ENCODE data around the gene SERPINB6. TPM values are rescaled to one million over a fixed set of nuclear protein-coding genes. Genes with fewer than 3 reads are reported as not detected.
"Not testable (repeated sequence)": the region's sequence is repeated elsewhere in the genome, so short reads cannot be mapped to it uniquely, and the experiment has no call there.

The SERPINB6 gene
- total RNA-seq, 1 donor = 58.4 TPM

DNA sequence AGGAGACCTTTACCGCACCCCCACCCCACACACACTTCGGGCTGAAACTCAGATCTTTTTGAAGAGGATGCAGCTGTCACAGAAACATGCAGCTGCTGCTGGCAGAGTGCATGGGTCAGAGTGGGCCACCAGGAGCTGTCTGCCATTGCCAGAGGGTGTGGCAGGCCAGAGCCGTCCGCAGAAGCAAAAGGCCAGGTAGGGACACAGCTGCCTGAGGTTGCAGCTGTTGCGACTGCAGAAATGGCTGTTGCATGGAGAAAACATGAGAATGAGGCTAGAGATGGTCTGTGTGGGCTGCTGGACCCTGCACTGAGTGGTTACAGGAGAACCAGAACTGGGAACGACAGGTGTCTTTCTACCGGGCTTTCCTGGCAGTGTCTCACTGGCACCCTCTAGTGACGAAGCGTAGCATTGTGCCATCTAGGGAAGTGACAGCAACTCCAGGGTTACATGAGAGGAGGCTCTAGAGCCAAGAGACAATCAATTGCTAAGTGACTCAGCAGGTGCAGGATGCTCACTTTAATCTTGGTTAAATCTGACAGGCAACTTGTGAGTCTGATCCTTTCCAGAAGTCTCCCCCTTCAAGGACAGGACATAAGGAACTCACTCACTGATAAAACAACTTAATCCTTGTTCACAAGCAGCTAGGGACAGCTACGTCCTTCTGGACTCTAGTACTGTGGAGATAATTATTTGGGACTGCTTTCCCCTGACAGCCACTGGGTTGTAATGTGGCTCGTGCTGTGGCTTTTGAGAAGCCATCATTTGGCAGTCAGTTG, 39.2 kb downstream of the SERPINB6 start:
- peaks cover 7% of the 10 kb centered on the region for H3K4me1 ChIP-seq (ENCODE audit: insufficient read depth, low read length)
- H3K9me3 ChIP-seq (ENCODE audit: low read depth, low read length) = no peaks in the 10 kb centered on the region
- no peak overlapping the region for H3K4me3 ChIP-seq (ENCODE audit: low read length)

GRCh38 chr6:2931055-2931454, 40.3 kb downstream of the SERPINB6 start:
- no peaks in the 10 kb centered on the region for H3K27me3 ChIP-seq (ENCODE audit: insufficient read depth, low read length)
- H3K4me1 ChIP-seq (ENCODE audit: insufficient read depth, low read length) = peaks cover 7% of the 10 kb centered on the region
- H3K9me3 ChIP-seq (ENCODE audit: low read depth, low read length) = no peaks in the 10 kb centered on the region
- no peak overlapping the region for H3K4me3 ChIP-seq (ENCODE audit: low read length)

More for the DNA sequence above, 39.2 kb downstream of the SERPINB6 start:
- H3K27me3 ChIP-seq (ENCODE audit: insufficient read depth, low read length) = no peaks in the 10 kb centered on the region

DNA sequence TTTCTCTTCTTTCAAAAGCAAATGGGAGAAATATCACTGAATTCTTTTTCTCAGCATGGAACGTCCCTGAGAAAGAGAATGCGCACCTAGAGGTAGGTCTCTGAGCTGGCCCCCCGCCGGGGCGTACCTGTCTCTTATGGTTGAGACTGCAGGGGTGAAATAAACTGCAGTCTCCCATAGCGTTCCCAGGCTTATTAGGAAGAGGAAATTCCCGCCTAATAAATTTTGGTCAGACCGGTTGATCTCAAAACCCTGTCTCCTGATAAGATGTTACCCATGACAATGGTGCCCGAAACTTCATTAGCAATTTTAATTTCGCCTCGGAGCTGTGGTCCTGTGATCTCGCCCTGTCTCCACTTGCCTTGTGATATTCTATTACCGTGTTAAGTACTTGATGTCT, 43.4 kb downstream of the SERPINB6 start:
- not testable (repeated sequence) for H3K9me3 ChIP-seq (ENCODE audit: low read depth, low read length); H3K4me1 ChIP-seq (ENCODE audit: insufficient read depth, low read length); H3K4me3 ChIP-seq (ENCODE audit: low read length); H3K27me3 ChIP-seq (ENCODE audit: insufficient read depth, low read length)

DNA sequence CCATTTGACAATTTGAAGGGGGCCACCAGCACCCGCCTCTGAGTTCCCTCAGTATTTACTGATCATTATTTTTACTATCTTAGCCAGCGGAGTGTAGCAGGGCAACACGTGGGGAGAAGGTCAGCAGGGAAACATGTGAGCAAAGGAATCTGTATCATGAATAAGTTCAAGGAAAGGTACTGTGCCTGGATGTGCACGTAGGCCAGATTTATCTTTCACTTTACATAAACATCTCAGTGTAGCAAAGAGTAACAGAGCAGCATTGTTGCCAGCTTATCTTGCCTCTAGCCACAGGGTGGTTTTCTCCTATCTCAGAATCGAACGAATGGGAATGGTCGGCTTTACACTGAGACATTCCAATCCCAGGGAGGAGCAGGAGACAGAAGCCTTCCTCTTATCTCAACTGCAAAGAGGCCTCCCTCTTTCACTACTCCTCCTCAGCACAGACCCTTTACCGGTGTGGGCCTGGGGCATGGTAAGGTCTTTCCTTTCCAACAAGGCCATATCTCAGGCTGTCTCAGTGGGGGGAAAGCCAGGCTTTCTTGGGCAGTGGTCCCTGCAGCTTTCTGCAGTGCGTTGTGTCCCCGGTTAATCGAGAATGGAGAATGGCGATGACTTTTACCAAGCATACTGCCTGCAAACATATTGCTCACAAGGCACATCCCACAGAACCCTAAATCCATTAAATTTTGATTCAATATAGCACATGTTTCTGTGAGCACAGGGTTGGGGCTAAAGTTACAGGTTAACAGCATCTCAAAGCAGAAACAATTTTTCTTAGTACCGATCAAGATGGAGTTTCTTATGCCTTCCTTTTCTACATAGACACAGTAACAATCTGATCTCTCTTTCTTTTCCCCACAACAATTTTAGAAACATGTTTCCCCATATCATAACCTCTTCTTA, 45.3 kb downstream of the SERPINB6 start:
- H3K4me1 ChIP-seq (ENCODE audit: insufficient read depth, low read length); H3K4me3 ChIP-seq (ENCODE audit: low read length); H3K27me3 ChIP-seq (ENCODE audit: insufficient read depth, low read length); H3K9me3 ChIP-seq (ENCODE audit: low read depth, low read length): not testable (repeated sequence)

DNA sequence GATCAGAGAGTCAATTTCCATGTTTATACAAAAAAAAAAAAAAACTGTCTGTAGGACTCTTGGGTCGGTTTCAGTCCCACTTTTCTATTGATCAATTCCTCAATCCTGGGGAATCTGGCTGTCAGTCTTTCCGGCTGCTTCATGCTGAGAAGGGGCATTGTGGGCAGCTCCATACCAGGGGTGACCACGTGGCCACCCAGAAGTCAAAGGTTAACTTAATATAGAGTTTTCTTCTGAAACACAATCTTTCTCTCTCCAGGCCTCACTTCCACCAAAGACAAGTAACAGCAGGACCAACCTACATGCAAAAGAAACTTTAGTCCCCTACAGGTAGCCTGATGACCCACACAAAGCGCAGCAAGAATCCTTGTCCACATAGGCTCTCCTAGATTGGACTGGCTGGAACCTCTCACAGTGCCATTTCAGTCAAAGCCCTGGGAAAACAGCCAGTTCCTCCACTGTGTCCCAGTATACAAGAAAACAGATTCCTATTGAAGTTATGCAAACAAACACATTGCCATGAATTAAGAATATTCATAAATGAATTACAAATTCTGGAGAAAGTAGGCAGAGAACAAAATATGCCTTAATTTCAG, 49.7 kb downstream of the SERPINB6 start:
- Histone ChIP-seq H3K27me3 (ENCODE audit: insufficient read depth, low read length) (no peaks in the 10 kb centered on the region), H3K4me3 (ENCODE audit: low read length) (no peak overlapping the region), H3K4me1 (ENCODE audit: insufficient read depth, low read length) (peaks cover 12% of the 10 kb centered on the region), H3K9me3 (ENCODE audit: low read depth, low read length) (no peaks in the 10 kb centered on the region)

DNA sequence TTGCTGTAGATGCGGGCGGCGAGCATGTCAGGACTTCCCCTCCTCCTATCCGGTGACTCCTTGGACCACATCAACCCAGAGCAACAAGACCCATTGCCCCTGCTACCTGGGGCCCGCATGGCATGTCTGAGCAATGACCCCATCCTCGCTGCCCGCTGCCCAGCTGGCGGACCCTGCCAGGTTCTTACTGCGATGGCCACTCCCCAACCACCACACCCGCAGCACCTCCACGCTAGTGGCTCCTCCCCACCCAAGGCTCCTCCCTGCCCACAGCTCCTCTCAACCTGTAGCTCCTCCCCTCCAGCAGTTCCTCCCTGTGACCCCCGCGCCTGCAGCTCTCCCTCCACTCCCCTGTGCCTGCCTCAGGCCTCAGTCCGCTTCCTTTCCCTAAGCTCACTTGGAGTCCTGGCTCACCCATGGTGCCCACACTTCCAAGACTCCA, 50.7 kb downstream of the SERPINB6 start:
- Histone ChIP-seq H3K9me3 (ENCODE audit: low read depth, low read length) (no peaks in the 10 kb centered on the region), H3K4me3 (ENCODE audit: low read length) (no peak overlapping the region), H3K4me1 (ENCODE audit: insufficient read depth, low read length) (peaks cover 12% of the 10 kb centered on the region), H3K27me3 (ENCODE audit: insufficient read depth, low read length) (no peaks in the 10 kb centered on the region)

DNA sequence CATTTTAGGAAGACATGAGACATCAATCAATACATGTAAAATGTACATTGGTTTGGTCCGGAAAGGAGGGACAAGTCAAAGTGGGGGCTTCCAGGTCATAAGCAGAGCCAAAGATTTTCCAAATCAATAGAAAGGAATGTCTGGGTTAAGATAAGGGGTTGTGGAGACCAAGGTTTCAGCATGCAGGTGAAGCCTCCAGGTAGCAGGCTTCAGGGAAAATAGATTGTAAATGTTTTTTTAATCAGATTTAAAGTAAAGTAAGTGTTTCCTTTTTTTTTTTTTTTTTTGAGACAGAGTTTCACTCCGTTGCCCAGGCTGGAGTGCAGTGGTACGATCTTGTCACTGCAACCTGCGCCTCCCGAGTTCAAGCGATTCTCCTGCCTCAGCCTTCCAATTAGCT, 51.5 kb downstream of the SERPINB6 start:
- no peaks in the 10 kb centered on the region for H3K27me3 ChIP-seq (ENCODE audit: insufficient read depth, low read length)
- H3K4me1 ChIP-seq (ENCODE audit: insufficient read depth, low read length) = peaks cover 12% of the 10 kb centered on the region
- no peak overlapping the region for H3K4me3 ChIP-seq (ENCODE audit: low read length)
- no peaks in the 10 kb centered on the region for H3K9me3 ChIP-seq (ENCODE audit: low read depth, low read length)

- peaks cover 12% of the 10 kb centered on the region for H3K4me1 ChIP-seq (ENCODE audit: insufficient read depth, low read length)
Measured at GRCh38 chr6:2919401-2919800, 52.0 kb downstream of the SERPINB6 start.

GRCh38 chr6:2918936-2919335, 52.4 kb downstream of the SERPINB6 start:
- Histone ChIP-seq H3K27me3 (ENCODE audit: insufficient read depth, low read length) (no peaks in the 10 kb centered on the region), H3K4me1 (ENCODE audit: insufficient read depth, low read length) (peaks cover 12% of the 10 kb centered on the region), H3K9me3 (ENCODE audit: low read depth, low read length) (no peaks in the 10 kb centered on the region), H3K4me3 (ENCODE audit: low read length) (no peak overlapping the region)

More at GRCh38 chr6:2919401-2919800, 52.0 kb downstream of the SERPINB6 start:
- Histone ChIP-seq H3K27me3 (ENCODE audit: insufficient read depth, low read length) (no peaks in the 10 kb centered on the region), H3K9me3 (ENCODE audit: low read depth, low read length) (no peaks in the 10 kb centered on the region), H3K4me3 (ENCODE audit: low read length) (no peak overlapping the region)

DNA sequence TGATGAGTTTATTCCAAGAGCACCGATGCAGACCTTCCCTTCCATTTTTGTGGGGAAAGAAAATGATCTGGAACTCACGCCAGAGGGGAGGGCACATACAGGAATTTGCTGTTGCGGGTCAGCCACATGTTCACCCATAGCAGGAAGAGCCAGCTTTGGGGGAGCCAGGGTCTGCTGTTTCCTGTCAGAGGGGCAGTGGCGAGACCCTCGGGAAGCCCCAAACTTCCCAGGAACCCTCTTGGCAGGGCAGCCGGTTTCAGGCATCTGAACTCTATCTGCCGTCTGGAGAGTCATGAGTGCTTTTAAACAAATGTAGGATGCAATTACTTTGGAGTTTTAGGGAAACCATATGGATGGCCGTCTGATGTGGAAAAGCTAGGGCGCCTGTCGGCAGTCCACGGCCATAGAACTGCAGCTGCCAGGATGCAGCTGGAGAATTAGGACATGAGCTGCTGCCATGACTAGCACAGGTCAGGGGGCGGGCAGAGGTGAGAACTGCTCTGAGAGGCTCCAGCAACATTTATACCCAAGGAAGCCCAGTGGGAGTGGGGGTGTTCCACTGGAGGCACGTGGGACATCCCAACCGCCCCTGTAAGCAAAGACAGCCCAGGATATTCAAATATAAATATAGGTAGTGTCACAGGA, 53.4 kb downstream of the SERPINB6 start:
- no peak overlapping the region for H3K4me3 ChIP-seq (ENCODE audit: low read length)
- no peaks in the 10 kb centered on the region for H3K27me3 ChIP-seq (ENCODE audit: insufficient read depth, low read length)
- peaks cover 12% of the 10 kb centered on the region for H3K4me1 ChIP-seq (ENCODE audit: insufficient read depth, low read length)
- H3K9me3 ChIP-seq (ENCODE audit: low read depth, low read length) = no peaks in the 10 kb centered on the region

- Histone ChIP-seq H3K4me3 (ENCODE audit: low read length) (no peak overlapping the region), H3K27me3 (ENCODE audit: insufficient read depth, low read length) (no peaks in the 10 kb centered on the region), H3K4me1 (ENCODE audit: insufficient read depth, low read length) (peaks cover 12% of the 10 kb centered on the region), H3K9me3 (ENCODE audit: low read depth, low read length) (no peaks in the 10 kb centered on the region)
Measured at GRCh38 chr6:2917065-2917464, 54.3 kb downstream of the SERPINB6 start.

DNA sequence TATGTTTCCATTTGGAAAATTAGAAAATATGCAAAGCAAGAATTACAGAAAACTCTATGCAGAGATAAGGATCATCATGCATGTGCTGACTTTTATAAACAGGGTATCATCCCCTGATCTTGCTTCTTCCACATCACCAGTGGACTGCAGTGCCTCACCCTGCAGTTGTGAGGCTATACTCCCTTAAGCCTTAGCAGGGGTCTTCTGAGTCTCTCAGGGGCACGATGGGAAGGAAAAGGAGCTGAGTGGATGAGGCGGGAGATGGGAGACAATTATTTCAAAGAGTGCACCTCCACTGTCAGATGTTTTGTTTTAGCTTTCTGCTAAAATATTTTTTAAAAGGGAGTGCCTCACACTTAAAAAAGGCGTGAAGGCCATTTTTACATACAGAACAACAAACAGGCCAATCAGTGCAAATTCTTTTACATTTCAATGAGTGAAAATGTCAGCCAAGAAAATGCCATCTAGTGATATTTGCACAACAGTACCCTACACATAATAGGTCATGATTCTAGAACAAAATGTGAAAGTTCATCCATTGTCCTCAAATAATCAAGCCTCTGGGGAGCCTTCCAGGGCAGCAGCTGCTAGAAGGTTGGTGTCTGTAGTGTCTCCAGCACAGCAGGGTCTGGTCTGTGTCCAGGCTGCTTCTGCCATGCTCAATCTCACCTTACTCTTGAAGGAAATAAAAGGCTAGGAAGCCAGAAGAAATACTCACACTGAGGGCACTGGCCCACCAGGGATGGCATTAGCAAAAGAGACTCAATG, 55.0 kb downstream of the SERPINB6 start:
- H3K9me3 ChIP-seq (ENCODE audit: low read depth, low read length) = no peaks in the 10 kb centered on the region
- H3K4me1 ChIP-seq (ENCODE audit: insufficient read depth, low read length) = peaks cover 15% of the 10 kb centered on the region
- no peaks in the 10 kb centered on the region for H3K27me3 ChIP-seq (ENCODE audit: insufficient read depth, low read length)
- no peak overlapping the region for H3K4me3 ChIP-seq (ENCODE audit: low read length)

DNA sequence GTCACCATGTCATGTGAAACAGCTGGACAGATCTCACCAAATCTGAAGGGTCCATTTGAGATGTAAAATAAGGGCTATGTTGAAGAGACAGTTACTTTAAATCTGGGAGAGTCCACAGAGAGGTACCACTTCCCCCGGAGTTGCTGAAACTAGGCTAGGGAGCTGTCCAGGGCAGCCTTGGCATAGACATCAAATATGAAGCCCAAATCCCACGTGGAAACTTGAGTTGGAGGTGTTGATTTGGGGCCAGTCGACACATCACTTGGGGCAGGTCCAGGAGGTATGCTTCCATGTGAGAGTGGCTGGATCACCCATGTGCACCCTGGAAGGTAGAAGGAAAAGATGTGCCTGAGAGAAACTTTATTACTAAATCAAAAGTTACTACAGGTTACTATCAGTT, 56.2 kb downstream of the SERPINB6 start:
- Histone ChIP-seq H3K4me1 (ENCODE audit: insufficient read depth, low read length) (peaks cover 27% of the 10 kb centered on the region), H3K9me3 (ENCODE audit: low read depth, low read length) (no peaks in the 10 kb centered on the region), H3K27me3 (ENCODE audit: insufficient read depth, low read length) (no peaks in the 10 kb centered on the region), H3K4me3 (ENCODE audit: low read length) (no peak overlapping the region)

DNA sequence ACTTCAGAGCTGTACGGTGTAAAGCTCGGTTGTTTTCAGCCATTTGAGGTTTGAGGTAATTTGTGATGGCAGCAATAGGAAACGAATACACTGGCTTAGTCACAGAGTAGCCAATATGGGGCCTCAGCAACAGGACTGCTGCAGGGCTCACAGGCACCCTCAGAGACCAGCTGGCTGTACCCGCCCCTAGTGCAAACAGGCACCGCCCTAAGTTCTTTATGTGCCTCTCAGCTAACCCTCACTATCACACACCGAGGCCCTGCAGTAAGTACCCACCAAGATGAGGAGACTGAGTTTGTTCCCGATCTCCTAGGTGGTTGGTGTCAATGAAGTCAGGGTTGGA, 57.1 kb downstream of the SERPINB6 start:
- no peaks in the 10 kb centered on the region for H3K27me3 ChIP-seq (ENCODE audit: insufficient read depth, low read length)
- peaks cover 32% of the 10 kb centered on the region for H3K4me1 ChIP-seq (ENCODE audit: insufficient read depth, low read length)
- no peaks in the 10 kb centered on the region for H3K9me3 ChIP-seq (ENCODE audit: low read depth, low read length)
- H3K4me3 ChIP-seq (ENCODE audit: low read length) = no peak overlapping the region

All from mononuclear cell (primary cell).